ENCODE results near the gene UBE2E2.

The UBE2E2 gene

GRCh38 chr3:23264413-23264812, 61.3 kb downstream of the UBE2E2 start:
- peak; percentile 93 for ATAC-seq
- TF ChIP-seq TOX (CRISPR knock-in tag; IDR thresholded peaks at IDR 0.05; ENCODE audit: borderline replicate concordance) (no peak), ISL1 (CRISPR knock-in tag; IDR thresholded peaks at IDR 0.05) (peak; percentile 45), CSDC2 (CRISPR knock-in tag; IDR thresholded peaks at IDR 0.05) (no peak)

GRCh38 chr3:23270423-23270822, 67.3 kb downstream of the UBE2E2 start:
- no peak for ATAC-seq
- no peak for TF ChIP-seq TSHZ2 (CRISPR knock-in tag; IDR thresholded peaks at IDR 0.05)
- no peak for TF ChIP-seq ISL1 (CRISPR knock-in tag; IDR thresholded peaks at IDR 0.05)
- no peak for TF ChIP-seq OSR1 (CRISPR knock-in tag; IDR thresholded peaks at IDR 0.05)
- TF ChIP-seq CSRNP3 (CRISPR knock-in tag; IDR thresholded peaks at IDR 0.05): no peak
- no peak for TF ChIP-seq ZFP30 (CRISPR knock-in tag; IDR thresholded peaks at IDR 0.05)
- no peak for TF ChIP-seq TCF4 (CRISPR knock-in tag; IDR thresholded peaks at IDR 0.05; ENCODE audit: borderline replicate concordance)
- no peak for TF ChIP-seq ZFP3 (CRISPR knock-in tag; IDR thresholded peaks at IDR 0.05)
- no peak for TF ChIP-seq GLIS3 (CRISPR knock-in tag; IDR thresholded peaks at IDR 0.05)
- no peak for TF ChIP-seq TOX (CRISPR knock-in tag; IDR thresholded peaks at IDR 0.05; ENCODE audit: borderline replicate concordance)
- TF ChIP-seq ZNF565 (CRISPR knock-in tag; conservative IDR thresholded peaks at IDR 0.05; ENCODE audit: low read depth): no peak
- TF ChIP-seq ZNF8 (CRISPR knock-in tag; IDR thresholded peaks at IDR 0.05): no peak
- no peak for TF ChIP-seq ZNF70 (CRISPR knock-in tag; IDR thresholded peaks at IDR 0.05)
- TF ChIP-seq PPARA (CRISPR knock-in tag; IDR thresholded peaks at IDR 0.05; ENCODE audit: borderline replicate concordance): no peak
- TF ChIP-seq PATZ1 (CRISPR knock-in tag; IDR thresholded peaks at IDR 0.05; ENCODE audit: borderline replicate concordance): no peak
- no peak for TF ChIP-seq ARNTL (CRISPR knock-in tag; IDR thresholded peaks at IDR 0.05; ENCODE audit: borderline replicate concordance, low read depth)
- TF ChIP-seq SNAI2 (CRISPR knock-in tag; IDR thresholded peaks at IDR 0.05): no peak

- ATAC-seq: no peak
- TF ChIP-seq ZNF565 (CRISPR knock-in tag; conservative IDR thresholded peaks at IDR 0.05; ENCODE audit: low read depth): no peak
- no peak for TF ChIP-seq CSDC2 (CRISPR knock-in tag; IDR thresholded peaks at IDR 0.05)
- no peak for TF ChIP-seq CREB5 (CRISPR knock-in tag; IDR thresholded peaks at IDR 0.05; ENCODE audit: low read depth)
- no peak for TF ChIP-seq BACH2 (CRISPR knock-in tag; IDR thresholded peaks at IDR 0.05; ENCODE audit: borderline replicate concordance)
- TF ChIP-seq SNAI2 (CRISPR knock-in tag; IDR thresholded peaks at IDR 0.05): no peak
- no peak for TF ChIP-seq PATZ1 (CRISPR knock-in tag; IDR thresholded peaks at IDR 0.05; ENCODE audit: borderline replicate concordance)
- TF ChIP-seq CSRNP3 (CRISPR knock-in tag; IDR thresholded peaks at IDR 0.05): no peak
- no peak for TF ChIP-seq ZC3H10 (CRISPR knock-in tag; IDR thresholded peaks at IDR 0.05)
- no peak for TF ChIP-seq ZFP3 (CRISPR knock-in tag; IDR thresholded peaks at IDR 0.05)
- no peak for TF ChIP-seq ESRRG (CRISPR knock-in tag; IDR thresholded peaks at IDR 0.05)
- TF ChIP-seq OSR1 (CRISPR knock-in tag; IDR thresholded peaks at IDR 0.05): no peak
- TF ChIP-seq ZNF8 (CRISPR knock-in tag; IDR thresholded peaks at IDR 0.05): no peak
- TF ChIP-seq ZNF70 (CRISPR knock-in tag; IDR thresholded peaks at IDR 0.05): no peak
- no peak for TF ChIP-seq PPARA (CRISPR knock-in tag; IDR thresholded peaks at IDR 0.05; ENCODE audit: borderline replicate concordance)
- TF ChIP-seq POU6F1 (CRISPR knock-in tag; IDR thresholded peaks at IDR 0.05; ENCODE audit: borderline replicate concordance, low read depth): no peak
These were observed 69.0 kb downstream of the UBE2E2 start for GRCh38 chr3:23271876-23272741.
